ENCODE measurements around the gene AQP9.
A peak's percentile ranks its signal among the peaks of the same experiment; 100 is the strongest.

Gene AQP9

GRCh38 chr15:58227706-58228543 lies 89.7 kb downstream of the AQP9 start:
- peak; percentile 62 for DNase-seq (ENCODE audit: low read depth)

GRCh38 chr15:58228718-58229117 lies 90.5 kb downstream of the AQP9 start:
- DNase-seq (ENCODE audit: low read depth) = no peak

- DNase-seq (ENCODE audit: low read depth) = no peak
Observed at GRCh38 chr15:58229297-58229768, 91.2 kb downstream of the AQP9 start.

- no peak for DNase-seq (ENCODE audit: low read depth)
Observed at GRCh38 chr15:58232281-58233065, 94.3 kb downstream of the AQP9 start.

- DNase-seq (ENCODE audit: low read depth) = no peak
Observed at GRCh38 chr15:58233341-58233740, 95.2 kb downstream of the AQP9 start.

Measured in activated T-cell treated with anti-CD3 and anti-CD28 coated beads for 24 hours (primary cell).